HepG2 (cell line): Measurements from ENCODE around the gene MBTD1. TPM values are rescaled to one million over a fixed set of nuclear protein-coding genes. Genes with fewer than 3 reads are reported as not detected.

Source experiments
- AHR ChIP-seq: IDR thresholded peaks from 2 replicates; pipeline ENCODE4 v1.6.1; 2018; ENCODE audit warnings: missing genetic modification reagents, missing compliant biosample characterization
- HMG20A ChIP-seq: IDR thresholded peaks from 2 replicates; pipeline ENCODE4 v1.6.1; 2016; ENCODE audit warnings: borderline replicate concordance
- ISL2 ChIP-seq: sonication (generic); formaldehyde crosslinking; IDR thresholded peaks from 2 replicates; pipeline ENCODE4 v1.5.0; 2020; ENCODE audit warnings: missing genetic modification reagents
- KLF16 ChIP-seq, 2 experiments: sonication (generic) in 1 of 2; formaldehyde crosslinking in 1 of 2; IDR thresholded peaks; 2 replicates each; pipeline versions ENCODE4 v1.6.1 to v1.8.0; 2016 to 2023; ENCODE audit warnings: missing genetic modification reagents in 2 of 2, missing compliant biosample characterization in 1 of 2
- MLLT10 ChIP-seq: sonication (generic); formaldehyde crosslinking; IDR thresholded peaks from 2 replicates; pipeline ENCODE4 v1.4.0; 2020; ENCODE audit warnings: missing genetic modification reagents
- MYNN ChIP-seq: sonication (generic); formaldehyde crosslinking; IDR thresholded peaks from 2 replicates; pipeline ENCODE4 v1.4.0; 2020; ENCODE audit warnings: mild to moderate bottlenecking, low read depth, missing genetic modification reagents
- SALL2 ChIP-seq: sonication (generic); formaldehyde crosslinking; IDR thresholded peaks from 2 replicates; pipeline ENCODE4 v1.8.1; 2023; ENCODE audit warnings: mild to moderate bottlenecking, missing genetic modification reagents, inconsistent platforms
- SIX1 ChIP-seq: sonication (generic); formaldehyde crosslinking; IDR thresholded peaks from 2 replicates; pipeline ENCODE4 v1.4.0; 2020; ENCODE audit warnings: missing genetic modification reagents, borderline replicate concordance
- ZBTB8A ChIP-seq: sonication (generic); formaldehyde crosslinking; IDR thresholded peaks from 2 replicates; pipeline ENCODE4 v1.4.0; 2020; ENCODE audit warnings: mild to moderate bottlenecking, low read depth, missing genetic modification reagents, borderline replicate concordance
- ZFP82 ChIP-seq: sonication (generic); formaldehyde crosslinking; IDR thresholded peaks from 2 replicates; pipeline ENCODE4 v1.5.1; 2020; ENCODE audit warnings: mild to moderate bottlenecking, missing genetic modification reagents, borderline replicate concordance
- ZNF234 ChIP-seq: sonication (generic); formaldehyde crosslinking; conservative IDR thresholded peaks from 2 replicates; pipeline ENCODE4 v1.5.1; 2020; ENCODE audit warnings: mild to moderate bottlenecking, missing genetic modification reagents
- ZNF264 ChIP-seq: sonication (generic); formaldehyde crosslinking; IDR thresholded peaks from 2 replicates; pipeline ENCODE4 v1.4.0; 2020; ENCODE audit warnings: missing genetic modification reagents
- ZNF431 ChIP-seq: sonication (generic); formaldehyde crosslinking; IDR thresholded peaks from 2 replicates; pipeline ENCODE4 v1.9.0; 2022; ENCODE audit warnings: missing genetic modification reagents, low read depth, mild to moderate bottlenecking, borderline replicate concordance
- ZNF558 ChIP-seq: sonication (generic); formaldehyde crosslinking; IDR thresholded peaks from 2 replicates; pipeline ENCODE4 v1.9.0; 2022; ENCODE audit warnings: mild to moderate bottlenecking, missing genetic modification reagents, borderline replicate concordance
- ZSCAN22 ChIP-seq: sonication (generic); formaldehyde crosslinking; IDR thresholded peaks from 2 replicates; pipeline ENCODE4 v1.4.0; 2020; ENCODE audit warnings: mild to moderate bottlenecking, missing genetic modification reagents
- polyA plus RNA-seq, 8 experiments: library from polyadenylated mRNA; depleted of rRNA in 3 of 8; stranded (reverse) in 7 of 8; unstranded in 1 of 8; fragments of >200 nt; fragmentation: Illumina TruSeq in 4 of 8; extraction: Trizol in 4 of 8; gene quantifications; 2 replicates each; pipeline versions ENCODE4 v1.2.1 to v1.2.3, GENCODE V29; 2011 to 2016; ENCODE audit warnings: low read depth in 4 of 8, missing spikeins in 1 of 8, mixed read lengths in 1 of 8; ENCODE audit not compliant: insufficient read depth in 1 of 8
- total RNA-seq, 5 experiments: library from RNA; depleted of rRNA; stranded (reverse); fragments of >200 nt; fragmentation: Illumina TruSeq; extraction: Trizol; gene quantifications; 2 replicates each; pipeline ENCODE4 v1.2.3, GENCODE V29; 2016; ENCODE audit warnings: low read depth in 1 of 5
- TF ChIP-seq, protein P1 (sequence below), 2 experiments: fragments of 450-650 bp in 1 of 2; sonication (generic) in 1 of 2; formaldehyde crosslinking in 1 of 2; IDR thresholded peaks; 2 replicates each; pipeline versions ENCODE4 v1.6.1 to v1.8.0; 2016 to 2022; ENCODE audit warnings: antibody characterized with exemption in 1 of 2, mild to moderate bottlenecking in 1 of 2, missing genetic modification reagents in 1 of 2
- TF ChIP-seq, protein P2 (sequence below): IDR thresholded peaks from 2 replicates; pipeline ENCODE4 v1.6.1; 2016; ENCODE audit warnings: missing biosample characterization, missing genetic modification reagents, low read depth
- TF ChIP-seq, protein P3 (sequence below): IDR thresholded peaks from 2 replicates; pipeline ENCODE4 v1.6.1; 2016; ENCODE audit warnings: missing compliant biosample characterization, missing genetic modification reagents, borderline replicate concordance

The MBTD1 gene
- total and polyA plus RNA-seq, 2 of the 13 experiments (the other 11 are each of a cell fraction or from before 2014, with no cell fraction given): 20.9 TPM

GRCh38 chr17:51259564-51260236, at the start of gene MBTD1 (continued):
- TF ChIP-seq, protein P1, sequence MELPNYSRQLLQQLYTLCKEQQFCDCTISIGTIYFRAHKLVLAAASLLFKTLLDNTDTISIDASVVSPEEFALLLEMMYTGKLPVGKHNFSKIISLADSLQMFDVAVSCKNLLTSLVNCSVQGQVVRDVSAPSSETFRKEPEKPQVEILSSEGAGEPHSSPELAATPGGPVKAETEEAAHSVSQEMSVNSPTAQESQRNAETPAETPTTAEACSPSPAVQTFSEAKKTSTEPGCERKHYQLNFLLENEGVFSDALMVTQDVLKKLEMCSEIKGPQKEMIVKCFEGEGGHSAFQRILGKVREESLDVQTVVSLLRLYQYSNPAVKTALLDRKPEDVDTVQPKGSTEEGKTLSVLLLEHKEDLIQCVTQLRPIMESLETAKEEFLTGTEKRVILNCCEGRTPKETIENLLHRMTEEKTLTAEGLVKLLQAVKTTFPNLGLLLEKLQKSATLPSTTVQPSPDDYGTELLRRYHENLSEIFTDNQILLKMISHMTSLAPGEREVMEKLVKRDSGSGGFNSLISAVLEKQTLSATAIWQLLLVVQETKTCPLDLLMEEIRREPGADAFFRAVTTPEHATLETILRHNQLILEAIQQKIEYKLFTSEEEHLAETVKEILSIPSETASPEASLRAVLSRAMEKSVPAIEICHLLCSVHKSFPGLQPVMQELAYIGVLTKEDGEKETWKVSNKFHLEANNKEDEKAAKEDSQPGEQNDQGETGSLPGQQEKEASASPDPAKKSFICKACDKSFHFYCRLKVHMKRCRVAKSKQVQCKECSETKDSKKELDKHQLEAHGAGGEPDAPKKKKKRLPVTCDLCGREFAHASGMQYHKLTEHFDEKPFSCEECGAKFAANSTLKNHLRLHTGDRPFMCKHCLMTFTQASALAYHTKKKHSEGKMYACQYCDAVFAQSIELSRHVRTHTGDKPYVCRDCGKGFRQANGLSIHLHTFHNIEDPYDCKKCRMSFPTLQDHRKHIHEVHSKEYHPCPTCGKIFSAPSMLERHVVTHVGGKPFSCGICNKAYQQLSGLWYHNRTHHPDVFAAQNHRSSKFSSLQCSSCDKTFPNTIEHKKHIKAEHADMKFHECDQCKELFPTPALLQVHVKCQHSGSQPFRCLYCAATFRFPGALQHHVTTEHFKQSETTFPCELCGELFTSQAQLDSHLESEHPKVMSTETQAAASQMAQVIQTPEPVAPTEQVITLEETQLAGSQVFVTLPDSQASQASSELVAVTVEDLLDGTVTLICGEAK (IDR thresholded peaks at IDR 0.05): no peak
- TF ChIP-seq, protein P1 (CRISPR knock-in tag; IDR thresholded peaks at IDR 0.05): peak; percentile 82
- TF ChIP-seq HMG20A: 0 out of 2 replicates have a peak, but pooled peaks have one; percentile 6
- TF ChIP-seq, protein P2, sequence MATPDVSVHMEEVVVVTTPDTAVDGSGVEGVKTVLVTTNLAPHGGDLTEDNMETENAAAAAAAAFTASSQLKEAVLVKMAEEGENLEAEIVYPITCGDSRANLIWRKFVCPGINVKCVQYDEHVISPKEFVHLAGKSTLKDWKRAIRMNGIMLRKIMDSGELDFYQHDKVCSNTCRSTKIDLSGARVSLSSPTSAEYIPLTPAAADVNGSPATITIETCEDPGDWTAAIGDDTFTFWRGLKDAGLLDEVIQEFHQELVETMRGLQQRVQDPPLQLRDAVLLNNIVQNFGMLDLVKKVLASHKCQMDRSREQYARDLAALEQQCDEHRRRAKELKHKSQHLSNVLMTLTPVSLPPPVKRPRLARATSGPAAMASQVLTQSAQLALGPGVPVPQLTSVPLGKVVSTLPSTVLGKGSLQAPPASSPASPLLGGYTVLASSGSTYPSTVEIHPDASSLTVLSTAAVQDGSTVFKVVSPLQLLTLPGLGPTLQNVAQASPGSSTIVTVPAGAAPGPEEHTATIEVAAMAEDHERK (CRISPR knock-in tag): no peak; the same call in 1 of the 2 replicates
- TF ChIP-seq SALL2: peak; percentile 63; the same call in 1 of the 2 replicates
- TF ChIP-seq ISL2: peak; percentile 45
- no peak for TF ChIP-seq ZFP82
- TF ChIP-seq SIX1 (CRISPR knock-in tag): no peak
- TF ChIP-seq, protein P3, sequence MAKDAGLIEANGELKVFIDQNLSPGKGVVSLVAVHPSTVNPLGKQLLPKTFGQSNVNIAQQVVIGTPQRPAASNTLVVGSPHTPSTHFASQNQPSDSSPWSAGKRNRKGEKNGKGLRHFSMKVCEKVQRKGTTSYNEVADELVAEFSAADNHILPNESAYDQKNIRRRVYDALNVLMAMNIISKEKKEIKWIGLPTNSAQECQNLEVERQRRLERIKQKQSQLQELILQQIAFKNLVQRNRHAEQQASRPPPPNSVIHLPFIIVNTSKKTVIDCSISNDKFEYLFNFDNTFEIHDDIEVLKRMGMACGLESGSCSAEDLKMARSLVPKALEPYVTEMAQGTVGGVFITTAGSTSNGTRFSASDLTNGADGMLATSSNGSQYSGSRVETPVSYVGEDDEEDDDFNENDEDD (CRISPR knock-in tag): no peak
- TF ChIP-seq MYNN: no peak; the same call in 1 of the 2 replicates
- TF ChIP-seq ZNF558 (CRISPR knock-in tag): no peak; the same call in 1 of the 2 replicates
- TF ChIP-seq AHR (CRISPR knock-in tag): no peak
- TF ChIP-seq ZSCAN22 (CRISPR knock-in tag): no peak
- no peak for TF ChIP-seq KLF16 (CRISPR knock-in tag; IDR thresholded peaks at IDR 0.05)
- TF ChIP-seq ZNF234 (CRISPR knock-in tag): no peak
- no peak; the same call in 1 of the 2 replicates for TF ChIP-seq ZNF264
- TF ChIP-seq ZNF431 (CRISPR knock-in tag): no peak
- TF ChIP-seq MLLT10 (CRISPR knock-in tag): no peak
- TF ChIP-seq ZBTB8A: no peak
